ENCODE data around the gene PTCRA. TPM values are rescaled to one million over a fixed set of nuclear protein-coding genes. Genes with fewer than 3 reads are reported as not detected.

The PTCRA gene
- total RNA-seq, 1 experiment from 2014 or later: not detected

GRCh38 chr6:42936398-42936797 lies 20.5 kb downstream of the PTCRA start:
- no peak for TF ChIP-seq ZNF416 (CRISPR knock-in tag; IDR thresholded peaks at IDR 0.05)
- TF ChIP-seq IRF2 (CRISPR knock-in tag; IDR thresholded peaks at IDR 0.05; ENCODE audit: borderline replicate concordance, low read depth): no peak
- no peak for TF ChIP-seq ZNF281 (CRISPR knock-in tag; IDR thresholded peaks at IDR 0.05)
- no peak for TF ChIP-seq NFATC4 (CRISPR knock-in tag; IDR thresholded peaks at IDR 0.05)
- no peak overlapping the region for H3K4me3 Mint-ChIP-seq
- no peak for ATAC-seq
- H3K9me3 Mint-ChIP-seq: no peaks in the 10 kb centered on the region
- H3K27me3 Mint-ChIP-seq (ENCODE audit: low read depth): peaks cover 2% of the 10 kb centered on the region; the same call in 1 of the 2 replicates
- H3K36me3 Mint-ChIP-seq: peaks cover 56% of the 10 kb centered on the region
- ChIA-PET CTCF (no interaction called here), POLR2A (no interaction called here)
- no peak for DNase-seq (ENCODE audit: low spot score)
- H3K4me1 Mint-ChIP-seq: peaks cover 28% of the 10 kb centered on the region
- H3K27ac Mint-ChIP-seq: no peak overlapping the region

DNA sequence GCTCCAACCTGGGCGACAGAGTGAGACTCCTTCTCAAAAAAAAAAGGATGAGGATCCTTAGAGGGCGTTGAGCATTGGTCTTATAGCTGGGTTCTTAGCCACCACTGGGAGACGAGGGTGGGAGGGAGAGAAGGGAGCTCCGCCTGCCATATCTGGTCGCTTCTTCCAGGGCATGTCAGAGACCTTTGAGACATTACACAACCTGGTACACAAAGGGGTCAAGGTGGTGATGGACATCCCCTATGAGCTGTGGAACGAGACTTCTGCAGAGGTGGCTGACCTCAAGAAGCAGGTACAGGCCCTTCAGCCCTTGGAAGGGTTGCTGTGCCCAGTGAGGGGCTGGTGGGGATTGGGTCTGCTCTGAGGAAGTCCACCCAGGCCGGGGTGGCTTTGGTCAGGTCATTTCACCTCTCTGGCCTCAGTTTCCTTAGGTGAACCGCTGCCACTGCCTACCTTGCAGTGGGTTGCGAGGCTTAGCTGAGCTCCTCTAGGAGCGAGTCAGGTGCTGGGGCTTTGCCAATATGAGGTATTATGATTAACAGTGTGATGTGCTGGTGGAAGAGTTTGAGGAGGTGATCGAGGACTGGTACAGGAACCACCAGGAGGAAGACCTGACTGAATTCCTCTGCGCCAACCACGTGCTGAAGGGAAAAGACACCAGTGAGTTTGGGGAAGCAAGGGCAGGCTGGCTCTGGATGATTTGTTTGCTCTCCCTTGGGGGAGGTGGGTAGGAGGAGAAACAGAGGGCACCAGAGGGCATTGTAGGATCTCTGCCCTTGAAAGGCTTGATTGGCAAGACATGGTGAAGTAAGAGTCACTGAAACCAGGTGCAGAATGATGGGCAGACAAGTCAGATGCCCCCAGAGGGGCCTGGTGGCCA lies 21.9 kb downstream of the PTCRA start:
- Mint-ChIP-seq H3K27me3 (ENCODE audit: low read depth) (peaks cover 2% of the 10 kb centered on the region; the same call in 1 of the 2 replicates), H3K36me3 (peaks cover 56% of the 10 kb centered on the region)
- no peak for ATAC-seq

More for the DNA sequence above, 21.9 kb downstream of the PTCRA start:
- Mint-ChIP-seq H3K4me1 (peaks cover 18% of the 10 kb centered on the region), H3K9me3 (no peaks in the 10 kb centered on the region), H3K27ac (peak overlapping the region; percentile 79), H3K4me3 (no peak overlapping the region)
- TF ChIP-seq ETV6 (CRISPR knock-in tag; IDR thresholded peaks at IDR 0.05) (no peak), ZMAT4 (CRISPR knock-in tag; IDR thresholded peaks at IDR 0.05) (no peak), HMGA2 (CRISPR knock-in tag; IDR thresholded peaks at IDR 0.05) (no peak), SMAD3 (CRISPR knock-in tag; IDR thresholded peaks at IDR 0.05; ENCODE audit: borderline replicate concordance) (no peak), ZNF416 (CRISPR knock-in tag; IDR thresholded peaks at IDR 0.05) (no peak), ZNF219 (CRISPR knock-in tag; IDR thresholded peaks at IDR 0.05; ENCODE audit: borderline replicate concordance) (no peak), PRRX2 (CRISPR knock-in tag; IDR thresholded peaks at IDR 0.05) (no peak), TCF7 (CRISPR knock-in tag; IDR thresholded peaks at IDR 0.05; ENCODE audit: low read depth) (no peak), JAZF1 (CRISPR knock-in tag; IDR thresholded peaks at IDR 0.05) (no peak), NFE2L1 (CRISPR knock-in tag; IDR thresholded peaks at IDR 0.05) (no peak), NR3C1 (CRISPR knock-in tag; conservative IDR thresholded peaks at IDR 0.05; ENCODE audit: low read depth) (no peak)
- TF ChIP-seq, protein P1, sequence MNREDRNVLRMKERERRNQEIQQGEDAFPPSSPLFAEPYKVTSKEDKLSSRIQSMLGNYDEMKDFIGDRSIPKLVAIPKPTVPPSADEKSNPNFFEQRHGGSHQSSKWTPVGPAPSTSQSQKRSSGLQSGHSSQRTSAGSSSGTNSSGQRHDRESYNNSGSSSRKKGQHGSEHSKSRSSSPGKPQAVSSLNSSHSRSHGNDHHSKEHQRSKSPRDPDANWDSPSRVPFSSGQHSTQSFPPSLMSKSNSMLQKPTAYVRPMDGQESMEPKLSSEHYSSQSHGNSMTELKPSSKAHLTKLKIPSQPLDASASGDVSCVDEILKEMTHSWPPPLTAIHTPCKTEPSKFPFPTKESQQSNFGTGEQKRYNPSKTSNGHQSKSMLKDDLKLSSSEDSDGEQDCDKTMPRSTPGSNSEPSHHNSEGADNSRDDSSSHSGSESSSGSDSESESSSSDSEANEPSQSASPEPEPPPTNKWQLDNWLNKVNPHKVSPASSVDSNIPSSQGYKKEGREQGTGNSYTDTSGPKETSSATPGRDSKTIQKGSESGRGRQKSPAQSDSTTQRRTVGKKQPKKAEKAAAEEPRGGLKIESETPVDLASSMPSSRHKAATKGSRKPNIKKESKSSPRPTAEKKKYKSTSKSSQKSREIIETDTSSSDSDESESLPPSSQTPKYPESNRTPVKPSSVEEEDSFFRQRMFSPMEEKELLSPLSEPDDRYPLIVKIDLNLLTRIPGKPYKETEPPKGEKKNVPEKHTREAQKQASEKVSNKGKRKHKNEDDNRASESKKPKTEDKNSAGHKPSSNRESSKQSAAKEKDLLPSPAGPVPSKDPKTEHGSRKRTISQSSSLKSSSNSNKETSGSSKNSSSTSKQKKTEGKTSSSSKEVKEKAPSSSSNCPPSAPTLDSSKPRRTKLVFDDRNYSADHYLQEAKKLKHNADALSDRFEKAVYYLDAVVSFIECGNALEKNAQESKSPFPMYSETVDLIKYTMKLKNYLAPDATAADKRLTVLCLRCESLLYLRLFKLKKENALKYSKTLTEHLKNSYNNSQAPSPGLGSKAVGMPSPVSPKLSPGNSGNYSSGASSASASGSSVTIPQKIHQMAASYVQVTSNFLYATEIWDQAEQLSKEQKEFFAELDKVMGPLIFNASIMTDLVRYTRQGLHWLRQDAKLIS (CRISPR knock-in tag; IDR thresholded peaks at IDR 0.05; ENCODE audit: borderline replicate concordance): no peak
- TF ChIP-seq, protein P2, sequence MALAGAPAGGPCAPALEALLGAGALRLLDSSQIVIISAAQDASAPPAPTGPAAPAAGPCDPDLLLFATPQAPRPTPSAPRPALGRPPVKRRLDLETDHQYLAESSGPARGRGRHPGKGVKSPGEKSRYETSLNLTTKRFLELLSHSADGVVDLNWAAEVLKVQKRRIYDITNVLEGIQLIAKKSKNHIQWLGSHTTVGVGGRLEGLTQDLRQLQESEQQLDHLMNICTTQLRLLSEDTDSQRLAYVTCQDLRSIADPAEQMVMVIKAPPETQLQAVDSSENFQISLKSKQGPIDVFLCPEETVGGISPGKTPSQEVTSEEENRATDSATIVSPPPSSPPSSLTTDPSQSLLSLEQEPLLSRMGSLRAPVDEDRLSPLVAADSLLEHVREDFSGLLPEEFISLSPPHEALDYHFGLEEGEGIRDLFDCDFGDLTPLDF (CRISPR knock-in tag; IDR thresholded peaks at IDR 0.05): no peak
- TF ChIP-seq, protein P3, sequence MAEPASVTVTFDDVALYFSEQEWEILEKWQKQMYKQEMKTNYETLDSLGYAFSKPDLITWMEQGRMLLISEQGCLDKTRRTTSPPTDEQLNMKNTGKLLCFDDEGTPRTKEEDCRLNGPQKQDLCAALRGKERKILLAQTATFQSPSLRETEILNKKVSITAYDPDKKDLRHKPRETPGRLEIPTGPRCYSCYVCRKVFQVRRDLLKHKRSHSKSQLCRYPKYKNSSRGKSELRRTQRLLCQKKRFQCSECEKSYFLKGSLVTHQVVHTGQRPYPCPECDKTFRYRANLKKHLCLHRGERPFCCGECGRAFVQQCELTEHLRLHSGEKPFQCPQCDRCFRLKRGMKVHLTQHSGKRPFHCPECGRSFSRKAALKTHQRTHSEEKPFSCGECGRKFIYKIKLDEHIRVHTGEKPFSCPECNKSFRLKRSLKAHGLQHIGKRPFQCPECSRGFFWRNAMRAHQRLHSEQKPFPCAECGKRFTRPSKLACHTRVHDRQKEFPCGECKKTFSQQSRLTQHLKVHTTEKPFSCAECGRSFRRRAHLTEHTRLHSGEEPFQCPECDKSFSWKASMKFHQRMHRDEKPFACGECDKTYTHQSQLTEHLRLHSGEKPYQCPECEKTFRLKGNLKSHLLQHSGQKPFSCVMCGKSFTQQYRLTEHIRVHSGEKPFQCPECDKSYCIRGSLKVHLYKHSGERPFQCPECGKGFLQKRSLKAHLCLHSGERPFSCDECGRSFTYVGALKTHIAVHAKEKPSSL (CRISPR knock-in tag; conservative IDR thresholded peaks at IDR 0.05): no peak
- TF ChIP-seq, protein P4, sequence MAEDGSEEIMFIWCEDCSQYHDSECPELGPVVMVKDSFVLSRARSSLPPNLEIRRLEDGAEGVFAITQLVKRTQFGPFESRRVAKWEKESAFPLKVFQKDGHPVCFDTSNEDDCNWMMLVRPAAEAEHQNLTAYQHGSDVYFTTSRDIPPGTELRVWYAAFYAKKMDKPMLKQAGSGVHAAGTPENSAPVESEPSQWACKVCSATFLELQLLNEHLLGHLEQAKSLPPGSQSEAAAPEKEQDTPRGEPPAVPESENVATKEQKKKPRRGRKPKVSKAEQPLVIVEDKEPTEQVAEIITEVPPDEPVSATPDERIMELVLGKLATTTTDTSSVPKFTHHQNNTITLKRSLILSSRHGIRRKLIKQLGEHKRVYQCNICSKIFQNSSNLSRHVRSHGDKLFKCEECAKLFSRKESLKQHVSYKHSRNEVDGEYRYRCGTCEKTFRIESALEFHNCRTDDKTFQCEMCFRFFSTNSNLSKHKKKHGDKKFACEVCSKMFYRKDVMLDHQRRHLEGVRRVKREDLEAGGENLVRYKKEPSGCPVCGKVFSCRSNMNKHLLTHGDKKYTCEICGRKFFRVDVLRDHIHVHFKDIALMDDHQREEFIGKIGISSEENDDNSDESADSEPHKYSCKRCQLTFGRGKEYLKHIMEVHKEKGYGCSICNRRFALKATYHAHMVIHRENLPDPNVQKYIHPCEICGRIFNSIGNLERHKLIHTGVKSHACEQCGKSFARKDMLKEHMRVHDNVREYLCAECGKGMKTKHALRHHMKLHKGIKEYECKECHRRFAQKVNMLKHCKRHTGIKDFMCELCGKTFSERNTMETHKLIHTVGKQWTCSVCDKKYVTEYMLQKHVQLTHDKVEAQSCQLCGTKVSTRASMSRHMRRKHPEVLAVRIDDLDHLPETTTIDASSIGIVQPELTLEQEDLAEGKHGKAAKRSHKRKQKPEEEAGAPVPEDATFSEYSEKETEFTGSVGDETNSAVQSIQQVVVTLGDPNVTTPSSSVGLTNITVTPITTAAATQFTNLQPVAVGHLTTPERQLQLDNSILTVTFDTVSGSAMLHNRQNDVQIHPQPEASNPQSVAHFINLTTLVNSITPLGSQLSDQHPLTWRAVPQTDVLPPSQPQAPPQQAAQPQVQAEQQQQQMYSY (CRISPR knock-in tag; IDR thresholded peaks at IDR 0.05): no peak
- POLR2A ChIA-PET: interaction anchor here (0.5 kb wide), 1 partner anchor 10 kb away, joined by 4 read pairs; no protein-coding TSS in a partner anchor
- CTCF ChIA-PET: interaction anchor here (1.1 kb wide), 1 partner anchor 13 kb away, joined by 3 read pairs; no protein-coding TSS in a partner anchor
- no peak for DNase-seq (ENCODE audit: low spot score)

All from WTC11 (cell line).